Measurements from ENCODE around the gene AFDN. TPM values are rescaled to one million over a fixed set of nuclear protein-coding genes. Genes with fewer than 3 reads are reported as not detected.

Gene AFDN
- total and polyA plus RNA-seq, 2 of the 8 experiments (the other 6 are each of a cell fraction or from before 2014, with no cell fraction given): 53.4 to 192 TPM

GRCh38 chr6:167970230-167970629, 143.5 kb downstream of the AFDN start:
- Histone ChIP-seq H2BK12ac (ENCODE audit: low read depth, low read length) (no peak overlapping the region), H2AK5ac (ENCODE audit: low read depth, low read length) (no peak overlapping the region), H3K14ac (ENCODE audit: insufficient read length) (no peak overlapping the region), H3K56ac (replicated peaks; ENCODE audit: insufficient read length, low read depth, low read length) (no peak overlapping the region), H3K23me2 (ENCODE audit: low read depth, low read length) (no peaks in the 10 kb centered on the region), H3K4ac (replicated peaks; ENCODE audit: insufficient read length, low read depth, low read length) (no peak overlapping the region), H2BK120ac (replicated peaks; ENCODE audit: low read depth, low read length) (no peak overlapping the region), H4K8ac (ENCODE audit: extremely low read depth, insufficient read depth, low read length) (no peak overlapping the region), H3K9ac (replicated peaks in 1 of 4; ENCODE audit: extremely low read depth in 1 of 4, low read depth in 3 of 4, low read length in 3 of 4) (no peak overlapping the region), H2BK5ac (ENCODE audit: low read depth, low read length) (no peak overlapping the region), H4K91ac (replicated peaks; ENCODE audit: insufficient read length, low read length) (no peak overlapping the region), H3K27me3 (replicated peaks in 1 of 4; ENCODE audit: control insufficient read depth in 3 of 4, extremely low read depth in 1 of 4, insufficient read depth in 3 of 4, low read length in 3 of 4) (no peaks in the 10 kb centered on the region), H3K4me1 (replicated peaks in 1 of 4; ENCODE audit: control insufficient read depth in 3 of 4, insufficient read depth in 4 of 4, low read length in 3 of 4) (peaks cover 0 to 10% (median 6%) of the 10 kb centered on the region in 4 experiments; a peak in 5 of 7 replicates), H4K5ac (ENCODE audit: insufficient read length, low read depth, low read length) (no peak overlapping the region), H2AFZ (ENCODE audit: low read length) (no peak overlapping the region), H3K18ac (ENCODE audit: extremely low read depth, low read length) (no peak overlapping the region), H3K79me1 (ENCODE audit: low read depth, low read length) (no peaks in the 10 kb centered on the region), H3K27ac (ENCODE audit: low read depth, low read length) (no peak overlapping the region), H3K9me3 (ENCODE audit: insufficient read depth in 2 of 2, low read depth in 1 of 2, low read length in 1 of 2) (no peaks in the 10 kb centered on the region), H3K79me2 (ENCODE audit: control insufficient read depth in 1 of 2, insufficient read depth in 2 of 2, low read length in 2 of 2) (no peaks in the 10 kb centered on the region), H2BK15ac (ENCODE audit: low read length) (no peak overlapping the region), H3K36me3 (ENCODE audit: control insufficient read depth in 2 of 4, insufficient read depth in 4 of 4, low read length in 3 of 4) (peaks cover 4 to 43% (median 25%) of the 10 kb centered on the region in 4 experiments; a peak in 6 of 8 replicates), H3K4me3 (ENCODE audit: extremely low read depth in 1 of 4, insufficient read depth in 2 of 4, low read depth in 3 of 4, low read length in 4 of 4) (no peak overlapping the region), H3K23ac (ENCODE audit: insufficient read length) (no peak overlapping the region), H3K4me2 (ENCODE audit: insufficient read depth in 1 of 2, low read depth in 2 of 2, low read length in 2 of 2) (no peak overlapping the region), H4K20me1 (replicated peaks in 1 of 2; ENCODE audit: control insufficient read depth in 1 of 2, insufficient read depth in 2 of 2, low read length in 2 of 2) (peaks cover 4 to 6% of the 10 kb centered on the region in 2 experiments), H2BK20ac (ENCODE audit: low read length) (no peak overlapping the region)
- 91% methylated on average over 10 of the region's 10 CpGs; no CpG with 5 or more reads in 1 of the 2 experiments for WGBS, 2 experiments (ENCODE audit: extremely low coverage in 1 of 2, insufficient coverage in 1 of 2, insufficient read length in 1 of 2, insufficient replicate concordance in 2 of 2, low coverage in 1 of 2, low lambda C conversion rate in 2 of 2, missing lambda C conversion rate in 1 of 2)
- FAIRE-seq: no peak
- no peak for DNase-seq (ENCODE audit: low read depth in 1 of 2, low spot score in 2 of 2)
- POLR2A ChIA-PET (ENCODE audit: partially characterized antibody): no interaction called here
- CTCF ChIA-PET (ENCODE audit: partially characterized antibody): interaction anchor here (1.2 to 1.5 kb wide), 2 partner anchors 12 to 148 kb away, joined by 3 read pairs; no protein-coding TSS in a partner anchor
- TF ChIP-seq HDAC2 (IDR thresholded peaks at IDR 0.05; ENCODE audit: borderline replicate concordance in 1 of 2, low read depth in 2 of 2, low read length in 2 of 2): no peak
- TF ChIP-seq BACH1 (IDR thresholded peaks at IDR 0.05; ENCODE audit: low read length): no peak
- no peak for TF ChIP-seq SIN3A (conservative IDR thresholded peaks at IDR 0.05 in 1 of 2, IDR thresholded peaks at IDR 0.05 in 1 of 2; ENCODE audit: low read depth in 1 of 2, low read length in 2 of 2)
- TF ChIP-seq SAP30 (IDR thresholded peaks at IDR 0.05; ENCODE audit: insufficient read depth, insufficient replicate concordance, low read length): no peak
- TF ChIP-seq ATF2 (IDR thresholded peaks at IDR 0.05; ENCODE audit: low read length): no peak
- TF ChIP-seq EGR1 (IDR thresholded peaks at IDR 0.05; ENCODE audit: borderline replicate concordance, low read depth, low read length): no peak
- TF ChIP-seq KDM1A (IDR thresholded peaks at IDR 0.05; ENCODE audit: borderline replicate concordance, low read length): no peak
- no peak for TF ChIP-seq RNF2 (IDR thresholded peaks at IDR 0.05; ENCODE audit: borderline replicate concordance, low read depth, low read length, missing control alignments, poor library complexity, severe bottlenecking)
- no peak for TF ChIP-seq CHD1 (IDR thresholded peaks at IDR 0.05; ENCODE audit: low read depth, low read length)
- no peak for TF ChIP-seq SIX5 (IDR thresholded peaks at IDR 0.05; ENCODE audit: low read depth, low read length)
- TF ChIP-seq EP300 (IDR thresholded peaks at IDR 0.05; ENCODE audit: borderline replicate concordance in 1 of 2, low read depth in 2 of 2, low read length in 2 of 2): no peak

All from H1 (cell line).